ENCODE data around the gene ZBTB40. TPM values are rescaled to one million over a fixed set of nuclear protein-coding genes. Genes with fewer than 3 reads are reported as not detected.

ZBTB40 gene
- total and polyA plus RNA-seq, 9 of the 15 experiments (the other 6 are each of a cell fraction or from before 2014, with no cell fraction given) = 2.6 to 26.0 (median 18.8) TPM

- TF ChIP-seq IFI16 (CRISPR knock-in tag; IDR thresholded peaks at IDR 0.05) (no peak), BRF1 (IDR thresholded peaks at IDR 0.05; ENCODE audit: borderline replicate concordance, extremely low read depth, insufficient read length) (no peak), ZNF696 (CRISPR knock-in tag; conservative IDR thresholded peaks at IDR 0.05) (no peak), TCF7L2 (IDR thresholded peaks at IDR 0.05; ENCODE audit: low read depth, low read length) (no peak), ZKSCAN1 (IDR thresholded peaks at IDR 0.05; ENCODE audit: low read depth, low read length) (no peak)
Observed at GRCh38 chr1:22553104-22553880, 101.6 kb downstream of the ZBTB40 start (continued).

- H3K27ac ChIP-seq (ENCODE audit: extremely low read depth, low read depth, low read length) = no peak overlapping the region
- peaks cover 32% of the 10 kb centered on the region for H4K20me1 ChIP-seq (replicated peaks; ENCODE audit: control insufficient read depth, insufficient read depth, low read length)
- in situ Hi-C loops (cut with MboI) = no loop called here
- intact Hi-C loops (cut with micrococcal nuclease) = no loop called here
- no peak overlapping the region for H3K4me2 ChIP-seq (ENCODE audit: insufficient read depth, low read length)
- peak; percentile 56 for FAIRE-seq
- 0% methylated on average over 8 of the region's 8 CpGs for WGBS (ENCODE audit: insufficient coverage, low coverage, missing lambda C conversion rate)
- peak in 1 of 4 experiments; percentile 36 for DNase-seq (ENCODE audit: extremely low read depth in 1 of 4, low spot score in 3 of 4)
- no peaks in the 10 kb centered on the region for H3K9me3 ChIP-seq (replicated peaks; ENCODE audit: control insufficient read depth, insufficient read depth, low read depth, low read length)
- H3K9ac ChIP-seq (ENCODE audit: insufficient read depth in 1 of 2, low read depth in 2 of 2, low read length in 2 of 2) = 0 out of 4 replicates have a peak overlapping the region, but pooled peaks of 1 of the 2 experiments have one; percentile 32
- H3K4me1 ChIP-seq (replicated peaks in 1 of 2; ENCODE audit: control insufficient read depth in 2 of 2, insufficient read depth in 2 of 2, low read length in 2 of 2) = peaks cover 0 to 15% of the 10 kb centered on the region in 2 experiments; a peak in 1 of 5 replicates
- ChIA-PET CTCF (ENCODE audit: low intra/inter-chr PET ratio) (no interaction called here), POLR2A (interaction anchor here (0.6 kb wide), 1 partner anchor 61 kb away, joined by 3 read pairs; no protein-coding TSS in a partner anchor)
- ATAC-seq = peak; percentile 67
- no peaks in the 10 kb centered on the region for H3K36me3 ChIP-seq (ENCODE audit: control insufficient read depth, insufficient read depth, low read length)
- H3K79me2 ChIP-seq (ENCODE audit: control insufficient read depth, insufficient read depth, low read length) = no peaks in the 10 kb centered on the region
- BruUV-seq (replicated peaks) = no TSS peak
- H3K27me3 ChIP-seq (ENCODE audit: control insufficient read depth in 2 of 2, insufficient read depth in 2 of 2, low read length in 2 of 2) = peaks cover 52 to 85% of the 10 kb centered on the region in 2 experiments
- H2AFZ ChIP-seq (ENCODE audit: low read depth, low read length) = no peak overlapping the region
- no peak overlapping the region for H3K4me3 ChIP-seq
- H3K9me1 ChIP-seq (ENCODE audit: control insufficient read depth, insufficient read depth, low read length) = no peaks in the 10 kb centered on the region
- no peak for TF ChIP-seq GABPB1 (CRISPR knock-in tag; IDR thresholded peaks at IDR 0.05)
- no peak for TF ChIP-seq ARID1B (IDR thresholded peaks at IDR 0.05)
- TF ChIP-seq, protein P1, sequence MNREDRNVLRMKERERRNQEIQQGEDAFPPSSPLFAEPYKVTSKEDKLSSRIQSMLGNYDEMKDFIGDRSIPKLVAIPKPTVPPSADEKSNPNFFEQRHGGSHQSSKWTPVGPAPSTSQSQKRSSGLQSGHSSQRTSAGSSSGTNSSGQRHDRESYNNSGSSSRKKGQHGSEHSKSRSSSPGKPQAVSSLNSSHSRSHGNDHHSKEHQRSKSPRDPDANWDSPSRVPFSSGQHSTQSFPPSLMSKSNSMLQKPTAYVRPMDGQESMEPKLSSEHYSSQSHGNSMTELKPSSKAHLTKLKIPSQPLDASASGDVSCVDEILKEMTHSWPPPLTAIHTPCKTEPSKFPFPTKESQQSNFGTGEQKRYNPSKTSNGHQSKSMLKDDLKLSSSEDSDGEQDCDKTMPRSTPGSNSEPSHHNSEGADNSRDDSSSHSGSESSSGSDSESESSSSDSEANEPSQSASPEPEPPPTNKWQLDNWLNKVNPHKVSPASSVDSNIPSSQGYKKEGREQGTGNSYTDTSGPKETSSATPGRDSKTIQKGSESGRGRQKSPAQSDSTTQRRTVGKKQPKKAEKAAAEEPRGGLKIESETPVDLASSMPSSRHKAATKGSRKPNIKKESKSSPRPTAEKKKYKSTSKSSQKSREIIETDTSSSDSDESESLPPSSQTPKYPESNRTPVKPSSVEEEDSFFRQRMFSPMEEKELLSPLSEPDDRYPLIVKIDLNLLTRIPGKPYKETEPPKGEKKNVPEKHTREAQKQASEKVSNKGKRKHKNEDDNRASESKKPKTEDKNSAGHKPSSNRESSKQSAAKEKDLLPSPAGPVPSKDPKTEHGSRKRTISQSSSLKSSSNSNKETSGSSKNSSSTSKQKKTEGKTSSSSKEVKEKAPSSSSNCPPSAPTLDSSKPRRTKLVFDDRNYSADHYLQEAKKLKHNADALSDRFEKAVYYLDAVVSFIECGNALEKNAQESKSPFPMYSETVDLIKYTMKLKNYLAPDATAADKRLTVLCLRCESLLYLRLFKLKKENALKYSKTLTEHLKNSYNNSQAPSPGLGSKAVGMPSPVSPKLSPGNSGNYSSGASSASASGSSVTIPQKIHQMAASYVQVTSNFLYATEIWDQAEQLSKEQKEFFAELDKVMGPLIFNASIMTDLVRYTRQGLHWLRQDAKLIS (CRISPR knock-in tag; IDR thresholded peaks at IDR 0.05) = no peak
- no peak for TF ChIP-seq MITF (IDR thresholded peaks at IDR 0.05)
Observed at GRCh38 chr1:22553991-22554522, 102.4 kb downstream of the ZBTB40 start.

Measured in K562 (cell line).